HCEC 1CT (cell line): Measurements from ENCODE around the gene EFL1.
A peak's percentile ranks its signal among the peaks of the same experiment; 100 is the strongest.

Experiments
- DNase-seq: peaks from one replicate; pipeline ENCODE4 v3.0.0-alpha.2; 2017

The EFL1 gene

DNA sequence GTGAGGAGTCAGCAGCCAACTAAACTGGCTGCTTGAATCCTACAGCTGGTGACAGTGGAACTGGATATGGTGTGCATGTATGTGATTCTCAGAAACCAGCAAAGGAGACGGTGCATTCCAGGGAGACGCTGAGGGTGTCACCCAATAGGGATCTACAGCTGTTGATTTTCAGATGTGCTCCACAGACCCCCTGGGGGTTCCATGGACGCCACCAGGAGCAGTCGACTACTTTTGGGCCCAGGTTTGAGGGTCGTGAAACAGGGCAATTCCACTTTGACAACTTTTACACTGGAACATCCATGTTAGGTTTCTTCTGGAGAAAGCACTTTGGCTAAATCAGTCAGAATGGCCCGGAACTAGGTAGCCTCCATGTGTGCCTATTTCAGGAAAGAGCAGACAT lies 145.2 kb downstream of the EFL1 start:
- no peak for DNase-seq

DNA sequence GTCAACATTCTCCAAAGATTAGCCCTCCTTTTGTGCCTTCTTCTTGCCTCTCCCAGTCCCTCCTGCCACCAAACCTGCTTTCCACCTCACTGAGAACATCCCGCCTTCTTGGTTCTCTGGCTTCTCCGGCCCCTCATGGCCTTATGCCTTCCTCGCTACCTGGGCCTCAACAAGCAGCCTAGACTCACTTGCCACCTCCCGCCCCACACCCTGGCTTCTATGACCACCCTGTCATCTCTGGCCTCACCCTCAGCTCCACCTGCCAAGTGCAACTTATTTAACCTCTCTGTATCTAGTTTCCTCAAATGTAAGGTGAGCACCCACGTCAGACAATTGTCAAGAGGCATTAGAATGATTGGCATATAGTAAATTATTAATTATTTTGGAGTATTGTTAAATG lies 147.9 kb downstream of the EFL1 start:
- no peak for DNase-seq

DNA sequence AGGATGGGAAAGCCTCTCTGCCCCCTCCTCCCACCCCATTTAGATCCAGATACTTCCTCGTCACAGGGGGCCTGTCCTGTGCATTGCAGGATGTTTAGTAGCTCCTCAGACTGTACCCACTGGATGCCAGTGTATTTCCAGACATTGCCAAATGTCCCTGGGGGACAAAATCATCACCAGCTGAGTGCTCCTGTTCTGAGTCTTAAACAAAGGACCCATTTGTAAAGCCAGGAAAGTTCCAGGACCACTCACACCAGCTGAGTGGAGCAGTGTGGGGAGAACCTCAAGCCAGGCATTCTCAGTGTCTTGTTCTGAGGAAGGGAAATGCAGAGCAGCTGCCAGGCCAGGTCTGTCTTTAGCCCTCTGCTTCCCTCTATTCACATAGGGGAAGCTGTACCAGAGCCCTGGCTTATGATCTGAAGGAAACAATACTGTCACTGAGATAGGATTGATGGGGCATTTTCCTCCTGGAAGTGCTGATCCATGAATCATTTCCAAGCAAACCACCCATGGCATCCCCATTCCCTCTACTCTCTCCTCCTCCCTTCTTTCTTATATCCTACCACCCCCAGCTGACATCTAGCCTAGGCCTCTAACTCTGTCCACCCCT lies 149.3 kb downstream of the EFL1 start:
- DNase-seq: no peak

DNA sequence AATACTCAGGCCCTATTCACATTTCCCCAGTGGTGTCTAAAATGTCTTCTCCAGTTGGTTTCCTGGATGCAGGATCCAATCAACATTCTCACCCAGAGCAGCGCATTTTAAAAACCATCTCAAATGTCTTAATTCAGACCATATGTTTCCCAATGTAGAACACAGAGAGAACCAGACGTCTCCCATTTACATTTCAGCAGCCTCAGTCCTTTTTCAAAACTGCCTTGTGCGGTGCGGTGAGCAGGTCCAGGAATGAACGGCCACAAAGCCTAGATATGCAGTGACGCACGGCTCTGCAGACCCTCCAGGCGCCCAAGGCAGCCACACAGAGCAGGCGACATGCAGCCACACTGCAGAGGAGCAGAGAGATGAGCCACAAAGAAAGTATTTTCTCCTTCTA lies 150.6 kb downstream of the EFL1 start:
- DNase-seq: no peak

DNA sequence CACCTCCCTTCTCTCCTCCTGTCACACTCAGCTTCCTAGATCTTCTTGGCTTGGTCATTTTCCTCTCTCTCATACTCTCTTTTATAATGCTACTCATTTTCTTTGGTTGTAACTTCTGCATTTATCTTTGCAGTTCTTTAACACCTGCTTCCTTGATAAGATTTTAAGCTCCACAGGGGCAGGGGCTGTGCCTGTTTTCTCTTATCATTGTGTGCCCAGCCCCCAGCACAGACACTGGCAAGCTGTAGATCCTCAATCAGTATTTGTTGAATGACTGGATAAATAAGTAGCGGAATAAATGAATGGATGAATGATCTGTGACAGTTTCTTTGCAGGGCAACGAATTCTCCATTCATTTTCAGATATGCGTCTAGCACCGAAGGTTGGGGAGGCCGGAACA lies 152.4 kb downstream of the EFL1 start:
- no peak for DNase-seq

DNA sequence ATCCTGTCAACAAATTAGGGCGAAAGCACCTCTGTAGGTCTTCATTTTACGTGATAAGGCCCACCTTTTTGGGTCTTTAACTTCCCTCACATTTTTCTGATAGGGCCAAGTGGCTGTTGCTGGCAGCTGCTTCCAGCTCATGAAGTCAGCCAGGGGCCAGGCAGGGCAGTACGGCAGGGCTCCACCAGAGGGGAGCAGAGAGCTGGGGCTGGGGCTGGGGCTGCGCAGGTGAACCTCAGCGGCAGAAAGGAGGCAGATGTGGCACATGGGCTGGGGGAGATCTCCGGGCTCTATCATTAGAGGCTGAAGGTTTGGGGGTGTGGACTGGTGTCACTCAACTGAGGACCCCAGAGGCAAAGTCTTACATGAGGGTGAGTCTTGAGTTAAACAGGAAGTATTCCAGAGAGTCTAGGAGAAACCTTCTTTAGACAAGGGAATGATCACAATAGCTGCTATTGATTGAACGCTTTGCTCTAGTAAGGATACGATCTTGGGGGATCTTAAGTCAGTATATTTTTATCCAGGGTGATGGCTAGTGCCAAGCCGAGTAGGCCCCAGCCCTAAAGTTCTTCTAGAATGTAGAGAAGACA lies 153.9 kb downstream of the EFL1 start:
- DNase-seq: peak; percentile 33

DNA sequence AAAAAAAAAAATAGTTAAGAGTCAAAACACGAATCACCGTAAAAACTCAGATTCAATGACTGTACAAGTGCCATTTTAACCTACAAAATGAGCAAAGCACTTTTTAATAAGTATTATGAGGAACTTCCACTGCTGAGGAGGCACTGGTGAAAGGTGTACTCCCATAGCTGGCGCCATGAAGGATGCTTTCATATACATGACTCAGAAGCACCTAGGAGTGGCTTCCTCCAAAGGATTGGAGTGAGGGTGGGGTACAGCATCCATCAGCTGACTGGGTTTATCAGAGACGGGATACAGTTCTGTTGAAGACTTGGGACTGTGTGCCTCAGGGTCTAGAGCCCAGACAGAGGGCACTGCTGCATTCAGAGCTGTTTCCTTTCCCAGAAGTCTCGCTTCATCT lies 155.9 kb downstream of the EFL1 start:
- DNase-seq: no peak

DNA sequence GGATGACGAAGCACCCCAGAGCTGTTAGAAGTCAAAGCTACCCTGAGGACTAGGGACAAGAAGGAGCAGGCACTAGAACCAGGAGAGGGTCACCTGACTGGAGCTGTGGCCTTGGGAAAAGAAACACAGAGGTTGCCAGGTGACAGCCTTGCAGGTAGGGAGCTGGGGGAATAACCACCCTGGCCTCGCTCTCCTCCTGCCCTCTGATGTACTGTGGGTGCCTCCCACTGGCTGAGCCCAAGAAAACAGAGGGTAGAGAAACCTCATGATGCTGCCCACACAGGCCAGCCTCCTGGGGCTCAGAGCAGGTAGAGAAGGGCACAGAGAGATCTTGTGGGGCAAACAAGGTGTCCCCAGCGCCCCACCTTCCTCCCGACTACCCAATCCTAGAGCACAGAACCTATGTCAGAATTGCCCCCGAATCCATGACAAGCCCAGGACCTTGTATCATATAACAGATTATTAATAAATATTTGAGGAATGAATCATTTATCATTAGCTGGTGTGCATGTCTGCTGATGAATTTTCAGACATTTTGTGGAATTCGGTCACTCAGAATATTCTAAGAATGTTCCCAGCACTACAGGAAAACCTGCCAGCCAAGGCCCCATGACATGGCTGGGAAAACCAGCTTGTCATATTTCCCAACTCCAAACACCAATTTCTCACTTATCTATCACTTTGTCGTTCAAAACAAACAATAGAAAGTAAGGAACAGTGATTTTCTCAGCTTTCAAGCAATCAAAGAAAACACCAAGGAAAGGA lies 156.9 kb downstream of the EFL1 start:
- peak; percentile 50 for DNase-seq

DNA sequence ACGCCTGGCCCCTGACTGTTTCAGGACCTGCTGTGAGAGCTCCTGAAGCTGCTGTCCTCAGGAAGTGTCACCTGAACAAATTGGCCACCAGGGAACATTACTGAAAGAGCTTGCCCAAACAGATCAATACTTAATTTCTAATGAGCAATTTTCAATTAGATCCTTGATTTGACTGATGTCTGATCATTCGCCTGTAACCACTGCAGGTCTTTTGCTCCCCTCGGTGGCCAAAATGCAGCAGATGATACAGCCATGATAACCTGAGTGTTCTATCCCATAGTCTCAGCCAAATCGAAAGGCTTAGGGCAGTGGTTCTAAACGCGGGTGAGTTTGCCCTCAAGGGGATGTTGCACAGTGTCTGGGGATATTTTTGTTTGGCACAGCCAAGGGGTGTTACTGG lies 159.1 kb downstream of the EFL1 start:
- no peak for DNase-seq

DNA sequence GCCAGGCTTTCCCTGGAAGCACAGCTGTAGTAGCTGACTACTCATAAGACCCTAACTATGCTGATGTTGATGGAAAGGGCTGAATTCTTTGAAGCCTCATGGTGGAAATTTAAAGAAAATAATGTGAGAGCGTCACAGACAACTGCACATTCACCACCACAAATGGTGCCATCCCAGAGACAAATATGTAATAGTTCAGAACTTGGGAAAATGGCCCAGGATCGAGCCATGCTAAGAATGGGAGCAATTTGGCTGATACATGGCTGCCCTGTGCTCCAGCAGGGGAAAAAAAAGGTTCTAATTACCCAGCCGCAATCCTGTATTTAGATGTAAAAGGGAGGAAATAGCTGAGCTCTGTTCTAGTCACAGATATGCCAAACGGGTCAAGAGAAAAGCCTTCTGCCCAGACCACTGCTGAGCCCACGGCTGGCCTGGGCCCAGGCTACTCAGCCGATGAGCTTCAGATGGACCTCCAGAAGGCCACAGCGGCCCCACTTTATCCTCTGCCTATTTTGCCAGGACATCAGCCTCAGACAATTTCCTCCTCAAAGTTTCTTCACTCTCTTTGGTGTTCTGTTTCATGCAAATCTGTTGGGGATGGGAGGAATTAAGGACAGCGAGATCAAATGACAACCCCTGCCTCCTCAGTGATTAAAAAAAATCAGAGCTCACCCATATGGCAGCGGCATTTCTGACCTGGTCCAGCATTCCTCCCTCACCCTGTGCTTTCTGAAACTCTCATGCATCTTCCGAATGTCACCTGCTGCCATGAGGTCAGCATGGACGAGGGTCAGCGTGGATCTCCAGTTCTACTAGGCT lies 162.2 kb downstream of the EFL1 start:
- DNase-seq: peak; percentile 12

DNA sequence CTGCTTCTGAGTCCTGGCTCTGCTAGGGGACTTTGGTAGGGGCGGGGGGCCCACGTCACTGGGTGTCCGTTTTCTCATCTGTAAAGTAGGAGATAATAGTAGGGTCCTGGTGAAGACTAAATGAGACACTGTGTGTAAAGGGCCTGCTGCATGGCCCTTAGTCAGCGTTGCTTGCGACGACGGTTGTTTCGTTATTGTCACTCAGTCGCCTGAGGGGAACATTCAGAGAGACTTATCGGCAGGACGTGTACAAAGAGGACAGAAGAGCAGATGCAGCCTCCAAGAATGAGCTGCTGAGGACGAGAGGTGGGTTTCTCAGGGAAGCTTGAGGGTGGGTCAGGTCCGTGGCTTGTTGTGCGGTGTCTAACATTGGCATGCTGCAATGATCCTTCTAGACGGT lies 163.9 kb downstream of the EFL1 start:
- no peak for DNase-seq

DNA sequence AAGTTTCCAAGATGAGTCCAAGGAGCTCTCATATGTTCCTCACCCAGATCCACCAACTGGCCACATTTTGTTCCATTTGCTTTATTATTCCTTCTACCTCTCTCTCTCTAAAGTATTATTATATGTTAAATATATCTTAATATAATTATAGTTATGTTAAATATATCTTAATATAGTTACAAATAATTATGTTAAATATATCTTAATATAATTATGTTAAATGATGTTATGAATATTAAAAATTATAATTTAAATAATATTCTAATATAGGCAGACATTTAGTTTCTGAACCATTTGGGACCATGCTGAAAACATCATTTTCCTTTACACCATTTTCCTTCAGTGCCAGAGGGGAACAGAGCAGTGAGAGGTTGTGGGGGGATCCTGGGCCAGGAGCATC lies 166.7 kb downstream of the EFL1 start:
- DNase-seq: no peak

DNA sequence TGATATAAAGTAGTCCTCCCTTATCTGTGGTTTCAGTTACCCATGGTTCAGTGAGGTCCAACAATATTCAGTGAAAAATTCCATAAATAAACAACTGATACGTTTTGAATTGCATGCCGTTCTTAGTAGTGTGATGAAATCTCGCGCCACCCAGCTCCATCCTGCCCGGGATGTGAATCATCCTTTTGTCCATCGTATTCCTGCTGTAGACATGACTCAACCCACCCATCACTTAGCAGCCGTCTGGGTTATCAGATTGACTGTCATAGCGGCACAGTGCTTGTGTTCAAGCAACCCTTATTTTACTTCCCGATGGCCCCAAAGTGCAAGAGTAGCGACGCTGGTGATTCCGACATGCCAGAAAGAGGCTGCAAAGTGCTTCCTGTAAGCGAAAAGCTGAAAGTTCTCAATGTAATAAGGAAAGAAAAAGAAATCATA lies 168.7 kb downstream of the EFL1 start:
- DNase-seq: peak; percentile 96

DNA sequence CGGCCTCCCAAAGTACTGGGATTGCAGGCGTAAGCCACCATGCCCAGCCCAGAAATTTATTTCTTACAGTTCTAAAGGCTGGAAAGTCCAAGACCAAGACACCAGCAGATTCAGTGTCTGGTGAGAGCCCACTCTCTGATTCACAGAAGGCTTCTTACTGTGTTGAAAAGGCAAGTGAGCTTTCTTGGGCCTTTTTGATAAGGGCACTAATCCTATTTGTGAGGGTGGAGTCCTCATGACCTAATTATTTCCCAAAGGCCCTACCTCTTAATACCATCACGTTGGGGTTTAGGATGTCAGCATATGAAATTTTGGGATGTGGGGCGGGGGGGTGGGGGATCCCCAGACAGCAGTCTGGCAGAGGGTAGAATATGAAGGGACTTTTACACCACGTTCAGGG lies 169.2 kb downstream of the EFL1 start:
- DNase-seq: no peak

DNA sequence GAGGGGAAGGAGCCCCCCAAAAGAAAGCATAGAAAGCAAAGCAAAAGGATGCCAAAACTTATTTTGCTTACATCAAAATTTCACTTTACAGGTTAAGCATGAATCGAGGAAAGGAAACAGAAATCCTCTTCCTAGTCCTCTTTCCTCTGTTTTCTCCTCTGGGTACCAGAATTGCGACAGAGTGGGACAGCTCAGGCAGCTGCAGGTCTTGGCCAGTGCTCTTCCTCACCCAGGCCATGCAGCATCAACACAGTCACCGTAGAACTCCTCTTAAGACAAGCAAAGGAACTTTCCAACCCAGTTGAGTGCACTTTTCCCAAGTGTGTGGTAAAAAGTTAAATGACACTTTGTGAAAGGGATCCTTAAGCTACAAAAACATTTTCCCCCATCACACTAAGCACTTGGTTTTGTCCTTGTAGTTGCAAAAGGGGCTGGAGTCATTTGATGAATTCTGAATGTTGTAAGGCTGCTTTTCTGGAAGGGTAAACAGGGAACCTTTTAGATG lies 170.8 kb downstream of the EFL1 start:
- no peak for DNase-seq

DNA sequence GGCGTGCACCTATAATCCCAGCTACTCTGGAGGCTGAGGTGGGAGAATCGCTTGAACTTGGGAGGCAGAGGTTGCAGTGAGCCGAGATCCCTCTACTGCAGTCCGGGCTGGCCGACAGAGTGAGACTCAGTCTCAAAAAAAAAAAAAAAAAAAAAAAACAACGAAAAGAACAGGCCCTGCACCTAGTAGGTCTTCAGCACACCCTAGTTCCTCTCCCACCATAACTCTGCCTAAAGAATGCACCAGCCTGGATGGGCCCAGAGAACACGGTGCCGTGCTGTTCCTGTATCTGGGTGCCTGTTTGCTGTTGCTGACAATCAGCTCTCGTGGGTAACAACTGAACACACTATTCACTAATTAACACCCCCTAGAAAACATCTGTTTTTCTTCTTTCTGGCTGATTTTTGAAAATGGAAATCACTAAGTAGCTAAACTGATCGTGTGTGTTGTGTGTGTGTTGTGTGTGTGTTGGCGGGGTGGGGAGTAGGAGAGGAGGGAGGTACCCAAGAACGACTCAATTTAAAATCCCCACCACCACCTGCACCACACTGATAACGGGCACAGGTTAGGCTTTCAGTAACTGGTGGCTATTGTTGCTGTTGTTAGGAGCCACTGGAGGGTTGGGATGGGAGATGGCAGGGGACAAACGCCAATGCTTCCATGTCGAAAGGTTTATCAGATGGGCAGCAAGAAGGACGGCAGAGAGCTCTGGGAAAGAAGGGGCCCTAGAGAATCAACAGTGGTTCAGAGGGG lies 176.1 kb downstream of the EFL1 start:
- no peak for DNase-seq

DNA sequence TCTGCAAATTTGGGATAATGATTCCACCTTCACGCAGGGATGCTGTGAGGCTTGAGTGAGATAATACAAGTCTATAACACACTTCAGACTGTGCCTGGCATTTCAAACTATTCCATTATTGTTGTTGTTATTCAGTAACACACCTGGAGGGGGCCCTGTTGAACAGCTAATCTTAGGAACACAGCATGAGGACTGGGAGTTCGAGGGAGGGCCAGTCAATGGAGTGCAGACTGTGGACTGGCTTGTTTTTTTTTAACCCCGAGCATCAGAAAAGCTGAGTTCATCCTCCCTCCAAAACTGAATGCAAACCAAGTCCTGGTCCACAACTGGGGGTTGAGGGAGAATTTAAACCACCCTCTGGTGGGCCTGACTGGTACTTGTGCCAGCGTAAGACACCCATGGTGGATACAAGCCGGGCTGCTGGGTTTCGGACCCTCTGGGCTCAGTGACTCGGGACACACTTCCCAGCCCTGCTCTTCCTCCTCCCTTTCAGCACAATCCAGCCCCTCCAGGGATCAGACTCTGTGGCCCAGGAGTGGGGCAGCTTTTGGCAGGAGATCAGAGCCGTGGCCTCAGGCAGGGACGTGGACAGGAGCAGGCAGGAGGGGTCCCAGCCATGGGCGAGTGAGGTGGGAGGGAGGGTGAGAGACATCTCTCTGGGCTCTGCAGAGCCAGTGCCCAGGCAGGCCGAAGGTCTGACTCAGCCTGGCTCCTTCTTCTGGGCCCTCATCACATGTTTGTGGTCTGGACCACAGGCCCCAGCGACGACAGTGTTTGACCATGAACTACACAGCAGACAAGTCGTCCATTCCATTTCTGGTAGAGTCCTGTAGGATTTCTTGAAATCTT lies 180.4 kb downstream of the EFL1 start:
- peak; percentile 81 for DNase-seq

DNA sequence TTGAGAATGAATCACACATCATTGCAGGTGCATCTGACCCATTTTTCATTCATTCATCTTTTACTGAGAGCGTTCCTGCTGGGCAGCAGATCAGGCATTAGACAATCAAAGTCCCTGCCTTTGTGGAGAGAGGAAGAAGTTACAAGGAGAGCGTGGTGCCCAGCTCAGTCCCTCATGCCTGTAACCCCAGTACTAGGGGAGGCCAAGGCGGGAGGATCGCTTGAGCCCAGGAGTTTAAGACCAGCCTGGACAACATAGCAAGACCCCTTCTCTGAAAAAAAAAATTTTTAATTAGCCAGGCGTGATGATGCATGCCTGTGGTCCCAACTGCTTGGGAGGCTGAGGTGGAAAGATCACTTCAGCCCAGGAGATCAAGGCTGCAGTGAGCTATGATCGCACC lies 181.8 kb downstream of the EFL1 start:
- DNase-seq: no peak
